ENCODE measurements around the gene INTS6L. TPM values are rescaled to one million over a fixed set of nuclear protein-coding genes. Genes with fewer than 3 reads are reported as not detected.

INTS6L gene
- total RNA-seq, 3 donors from 2014 or later (not counting 1 experiment from before 2014, with no cell fraction given), result 24.0 to 30.2 (median 26.7) TPM

- Histone ChIP-seq H3K9me3 (ENCODE audit: control insufficient read depth, insufficient read depth, low read length) (no peaks in the 10 kb centered on the region), H3K27me3 (ENCODE audit: control insufficient read depth, insufficient read depth, low read length) (no peaks in the 10 kb centered on the region), H3K4me3 (ENCODE audit: low read length) (no peak overlapping the region), H3K27ac (ENCODE audit: low read length) (no peak overlapping the region), H3K4me1 (ENCODE audit: control insufficient read depth, insufficient read depth, low read length) (no peaks in the 10 kb centered on the region), H3K36me3 (ENCODE audit: control insufficient read depth, insufficient read depth, low read length) (no peaks in the 10 kb centered on the region)
- DNase-seq, result no peak
- intact Hi-C loops (cut with micrococcal nuclease), result no loop called here
- H3K4me3 Mint-ChIP-seq, result no peak overlapping the region
- no peak for TF ChIP-seq CTCF (IDR thresholded peaks at IDR 0.05)
- ATAC-seq, result no peak
- H3K36me3 Mint-ChIP-seq, result no peaks in the 10 kb centered on the region
- WGBS (ENCODE audit: insufficient coverage), result 87% methylated on average over 5 of the region's 5 CpGs
- no peaks in the 10 kb centered on the region for H3K9me3 Mint-ChIP-seq
- H3K4me1 Mint-ChIP-seq, result no peaks in the 10 kb centered on the region
- H3K27me3 Mint-ChIP-seq (ENCODE audit: low read depth in 2 of 2), result peaks cover 2 to 13% of the 10 kb centered on the region in 2 donors
- no peak overlapping the region for H3K27ac Mint-ChIP-seq
Observed at GRCh38 chrX:135513130-135513515, 7.3 kb upstream of the INTS6L start.

GRCh38 chrX:135516376-135516775 lies 4.1 kb upstream of the INTS6L start:
- WGBS (ENCODE audit: insufficient coverage), result 91% methylated on average over 1 of the region's 1 CpG
- no peak overlapping the region for H3K4me3 ChIP-seq (ENCODE audit: low read length)
- intact Hi-C loops (cut with micrococcal nuclease), result no loop called here

GRCh38 chrX:135518161-135518560 lies 2.3 kb upstream of the INTS6L start:
- DNase-seq (no peak), ATAC-seq (no peak)
- Mint-ChIP-seq H3K27ac (no peak overlapping the region), H3K36me3 (no peaks in the 10 kb centered on the region), H3K4me3 (no peak overlapping the region), H3K4me1 (peaks cover 19 to 22% of the 10 kb centered on the region in 2 donors), H3K27me3 (ENCODE audit: low read depth in 2 of 2) (peaks cover 0 to 2% of the 10 kb centered on the region in 2 donors), H3K9me3 (no peaks in the 10 kb centered on the region)
- 100% methylated on average over 1 of the region's 1 CpG for whole genome bisulfite sequencing (ENCODE audit: insufficient coverage)
- Histone ChIP-seq H3K36me3 (ENCODE audit: control insufficient read depth, insufficient read depth, low read length) (no peaks in the 10 kb centered on the region), H3K4me1 (ENCODE audit: control insufficient read depth, insufficient read depth, low read length) (peaks cover 4% of the 10 kb centered on the region), H3K27ac (ENCODE audit: low read length) (no peak overlapping the region), H3K9me3 (ENCODE audit: control insufficient read depth, insufficient read depth, low read length) (no peaks in the 10 kb centered on the region), H3K4me3 (ENCODE audit: low read length) (no peak overlapping the region), H3K27me3 (ENCODE audit: control insufficient read depth, insufficient read depth, low read length) (no peaks in the 10 kb centered on the region)
- TF ChIP-seq CTCF (IDR thresholded peaks at IDR 0.05), result no peak
- intact Hi-C loops (cut with micrococcal nuclease), result no loop called here

More at GRCh38 chrX:135516376-135516775, 4.1 kb upstream of the INTS6L start:
- Mint-ChIP-seq H3K27ac (no peak overlapping the region), H3K4me1 (peaks cover 9 to 12% of the 10 kb centered on the region in 2 donors), H3K4me3 (no peak overlapping the region), H3K36me3 (no peaks in the 10 kb centered on the region), H3K27me3 (ENCODE audit: low read depth in 2 of 2) (peaks cover 0 to 2% of the 10 kb centered on the region in 2 donors), H3K9me3 (no peaks in the 10 kb centered on the region)
- Histone ChIP-seq H3K9me3 (ENCODE audit: control insufficient read depth, insufficient read depth, low read length) (no peaks in the 10 kb centered on the region), H3K27me3 (ENCODE audit: control insufficient read depth, insufficient read depth, low read length) (no peaks in the 10 kb centered on the region), H3K27ac (ENCODE audit: low read length) (no peak overlapping the region), H3K4me1 (ENCODE audit: control insufficient read depth, insufficient read depth, low read length) (no peaks in the 10 kb centered on the region), H3K36me3 (ENCODE audit: control insufficient read depth, insufficient read depth, low read length) (no peaks in the 10 kb centered on the region)
- DNase-seq (no peak), ATAC-seq (no peak)
- no peak for TF ChIP-seq CTCF (IDR thresholded peaks at IDR 0.05)

- no peak for TF ChIP-seq CTCF (IDR thresholded peaks at IDR 0.05)
- H3K4me3 ChIP-seq (ENCODE audit: low read length), result peak overlapping the region; percentile 86
- no peaks in the 10 kb centered on the region for H3K36me3 ChIP-seq (ENCODE audit: control insufficient read depth, insufficient read depth, low read length)
- WGBS (ENCODE audit: insufficient coverage), result 11% methylated on average over 12 of the region's 12 CpGs
- no peaks in the 10 kb centered on the region for H3K27me3 ChIP-seq (ENCODE audit: control insufficient read depth, insufficient read depth, low read length)
- ATAC-seq (no peak), DNase-seq (no peak)
- peak overlapping the region; percentile 70 for H3K27ac ChIP-seq (ENCODE audit: low read length)
- Mint-ChIP-seq H3K4me1 (peaks cover 22 to 27% of the 10 kb centered on the region in 2 donors), H3K4me3 (peak overlapping the region; percentile 98), H3K36me3 (no peaks in the 10 kb centered on the region), H3K27me3 (ENCODE audit: low read depth in 2 of 2) (peaks cover 2 to 15% of the 10 kb centered on the region in 2 donors), H3K9me3 (no peaks in the 10 kb centered on the region), H3K27ac (peak overlapping the region; percentile 97 to 99)
- H3K4me1 ChIP-seq (ENCODE audit: control insufficient read depth, insufficient read depth, low read length), result peaks cover 5% of the 10 kb centered on the region
- H3K9me3 ChIP-seq (ENCODE audit: control insufficient read depth, insufficient read depth, low read length), result no peaks in the 10 kb centered on the region
- intact Hi-C loops (cut with micrococcal nuclease), result no loop called here
Observed at GRCh38 chrX:135520022-135520552, 373 bp upstream of the INTS6L start.

All from natural killer cell (primary cell).